ENCODE results near the gene GP9.
"Not testable (repeated sequence)": the region's sequence is repeated elsewhere in the genome, so short reads cannot be mapped to it uniquely, and the experiment has no call there.

The GP9 gene

DNA sequence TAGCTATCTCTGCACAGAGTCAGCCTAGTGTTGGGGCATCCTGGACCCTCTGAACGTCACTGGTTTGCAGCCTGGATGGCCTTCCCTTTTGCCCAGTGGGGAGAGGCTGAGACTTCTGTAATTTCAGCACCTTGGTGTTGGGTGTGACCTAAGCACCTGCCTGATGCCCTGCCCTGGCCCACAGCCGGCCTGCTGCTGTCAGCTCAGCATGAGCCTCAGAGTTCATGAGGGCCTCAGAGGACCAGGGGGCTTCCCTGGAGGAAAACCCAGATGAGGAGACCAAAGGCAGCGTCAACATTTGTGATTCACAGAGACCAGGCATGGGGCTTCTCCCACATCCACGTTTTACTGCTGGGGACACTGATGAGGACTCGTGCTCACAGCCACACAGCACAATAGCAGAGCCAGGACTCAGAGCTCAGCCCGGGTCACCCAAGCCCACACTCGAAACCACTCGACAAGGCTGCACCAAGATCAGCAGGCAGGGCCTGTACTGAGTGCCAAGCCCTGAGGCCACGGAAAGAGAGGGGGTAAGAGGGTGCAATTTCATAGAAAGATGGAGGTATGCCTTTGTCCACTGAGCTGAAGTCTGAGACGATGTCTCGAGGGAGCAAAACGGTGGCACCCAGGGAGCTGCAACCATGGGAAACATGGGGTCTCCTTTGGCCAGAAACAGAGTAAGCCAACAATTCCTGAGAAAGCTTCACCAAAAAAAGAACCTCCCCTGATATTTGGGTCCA, 9.9 kb upstream of the GP9 start:
- DNase-seq (ENCODE audit: low read depth): no peak

DNA sequence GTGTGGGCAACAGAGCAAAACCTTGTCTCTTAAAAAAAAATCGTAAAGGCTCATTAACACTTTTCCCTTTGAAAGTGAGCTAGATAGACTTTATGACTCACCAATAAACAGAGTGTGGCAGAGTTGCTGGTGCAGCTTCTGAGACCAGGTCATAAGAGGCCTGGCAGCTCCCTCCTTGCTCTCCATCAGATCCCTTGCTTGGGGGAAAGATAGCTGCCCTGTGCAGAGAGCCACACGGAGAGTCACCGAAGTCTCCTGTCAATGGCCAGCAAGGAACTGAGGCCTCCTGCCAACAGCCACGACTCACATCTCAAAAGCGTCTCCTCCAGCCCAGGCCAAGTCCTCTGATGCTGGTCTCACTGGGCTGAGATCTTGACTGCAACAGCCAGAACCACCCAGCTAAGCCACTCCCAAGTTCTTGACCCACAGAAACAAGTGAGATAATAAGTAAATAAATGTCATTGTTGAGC, 8.7 kb upstream of the GP9 start:
- DNase-seq (ENCODE audit: low read depth): no peak

DNA sequence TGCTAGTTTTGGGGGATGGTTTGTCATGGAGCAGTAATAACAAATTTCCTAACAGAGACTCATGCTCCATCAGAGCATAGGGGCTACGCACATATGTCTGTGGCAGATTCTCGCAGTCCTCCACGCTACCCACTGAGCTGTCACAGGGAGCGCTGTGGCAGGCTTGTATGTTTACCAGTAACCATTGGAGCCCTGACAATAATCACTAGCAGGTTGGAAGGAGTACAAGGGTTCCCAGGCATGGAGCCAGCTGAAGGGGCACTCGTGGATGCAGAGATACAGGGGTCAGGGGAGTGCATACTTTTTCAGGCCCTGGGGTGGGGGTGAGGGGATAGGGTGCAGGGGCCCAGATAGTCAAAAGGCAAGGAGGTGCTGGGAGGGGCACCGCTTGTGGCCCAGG, 7.9 kb upstream of the GP9 start:
- DNase-seq (ENCODE audit: low read depth): no peak

DNA sequence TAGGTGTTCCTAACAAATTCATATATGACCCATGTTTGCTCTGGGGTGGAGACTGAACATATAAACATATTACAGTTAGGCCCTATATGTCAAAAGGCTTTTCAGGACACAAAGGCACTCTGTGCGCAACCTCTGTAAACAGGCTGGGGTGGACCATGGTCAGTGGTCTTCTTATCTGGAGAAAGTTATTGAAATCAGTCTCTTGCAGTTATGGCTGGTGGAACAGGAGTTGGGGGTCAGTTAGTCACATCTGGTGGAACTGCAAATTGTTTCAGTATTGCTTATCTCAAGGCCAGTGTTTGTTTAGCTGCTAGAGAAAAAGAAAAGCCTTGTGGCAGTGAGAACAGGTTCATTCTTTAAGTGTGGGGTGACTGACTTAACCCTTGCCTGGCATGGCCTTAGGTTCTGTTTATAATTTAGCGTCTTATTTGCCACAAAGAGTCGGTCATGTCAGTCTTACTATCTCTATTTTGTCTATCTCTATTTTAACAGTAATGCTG, 5.9 kb upstream of the GP9 start:
- DNase-seq (ENCODE audit: low read depth): no peak

- DNase-seq (ENCODE audit: low read depth): no peak
These were observed 4.0 kb upstream of the GP9 start for GRCh38 chr3:129056451-129057173.

GRCh38 chr3:129057249-129057648, 3.3 kb upstream of the GP9 start:
- no peak for DNase-seq (ENCODE audit: low read depth)

DNA sequence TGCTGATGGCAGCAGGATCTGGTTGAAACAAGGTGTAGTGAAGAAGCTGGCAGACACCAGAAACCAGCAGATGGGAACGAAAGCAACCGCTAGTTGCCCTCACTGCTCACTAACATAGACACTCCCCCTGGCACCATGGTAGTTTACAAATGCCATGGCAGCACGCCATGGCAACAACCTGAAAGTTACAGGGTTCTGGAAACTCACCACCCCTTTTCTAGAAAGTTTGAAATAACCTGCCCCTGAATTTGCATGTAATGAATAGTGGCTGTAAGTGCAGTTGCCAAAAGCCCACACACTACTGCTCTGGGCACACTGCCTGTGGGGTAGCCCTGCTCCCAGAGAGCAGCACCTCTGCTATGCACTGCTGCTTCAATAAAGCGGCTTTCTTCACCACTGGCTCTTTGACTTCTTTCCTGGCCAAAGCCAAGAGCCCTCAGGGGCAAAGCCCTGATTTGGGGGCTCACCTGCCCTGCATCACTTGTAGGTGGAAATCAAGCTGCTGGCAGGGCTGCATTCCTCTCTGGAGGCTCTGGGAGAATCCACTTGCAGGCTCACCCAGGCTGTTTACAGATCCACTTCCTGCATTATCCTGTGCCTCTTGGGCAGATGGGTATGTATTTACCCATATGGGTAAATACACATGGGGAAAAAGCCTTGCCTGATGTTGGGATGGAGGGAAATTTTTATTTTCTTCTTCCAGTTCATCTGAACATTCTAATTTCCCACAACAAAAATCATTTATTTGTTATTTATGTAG, 2.0 kb upstream of the GP9 start:
- DNase-seq (ENCODE audit: low read depth): no peak

DNA sequence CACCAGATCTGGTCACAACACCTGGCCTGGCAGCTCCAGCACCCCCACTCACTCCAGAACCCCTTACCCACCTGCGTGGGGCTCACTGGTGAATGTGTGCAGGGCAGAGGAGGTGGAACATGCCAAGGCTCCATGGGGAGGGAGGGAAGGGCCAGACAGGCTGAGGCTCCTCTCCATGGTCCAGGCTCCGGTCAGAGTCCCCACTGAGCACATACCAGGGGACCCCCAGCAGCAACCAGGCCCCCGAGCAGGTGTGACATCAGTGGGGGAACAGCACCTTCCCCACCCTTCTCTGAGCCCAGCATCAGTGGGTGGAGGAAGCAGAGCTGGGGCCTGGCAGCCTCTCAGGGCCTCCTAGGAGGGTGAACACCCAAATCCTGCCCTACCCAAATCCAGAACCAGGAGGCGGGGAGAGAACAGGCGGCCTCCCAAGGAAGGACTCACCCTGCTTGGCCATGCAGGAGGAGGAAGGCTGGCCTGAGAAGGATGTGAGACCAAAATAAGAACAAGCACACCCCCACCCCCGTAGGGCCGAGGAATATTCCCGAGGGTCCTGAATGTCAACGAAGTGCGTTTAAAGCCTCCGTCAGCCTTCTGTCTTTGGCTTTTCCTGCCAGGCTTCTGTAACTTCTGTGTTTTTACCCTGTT, 1.1 kb upstream of the GP9 start:
- no peak for DNase-seq (ENCODE audit: low read depth)

GRCh38 chr3:129061023-129061887, 676 bp downstream of the GP9 start:
- no peak for DNase-seq (ENCODE audit: low read depth)

- DNase-seq (ENCODE audit: low read depth): no peak
These were observed 1.6 kb downstream of the GP9 start for GRCh38 chr3:129061888-129062834.

DNA sequence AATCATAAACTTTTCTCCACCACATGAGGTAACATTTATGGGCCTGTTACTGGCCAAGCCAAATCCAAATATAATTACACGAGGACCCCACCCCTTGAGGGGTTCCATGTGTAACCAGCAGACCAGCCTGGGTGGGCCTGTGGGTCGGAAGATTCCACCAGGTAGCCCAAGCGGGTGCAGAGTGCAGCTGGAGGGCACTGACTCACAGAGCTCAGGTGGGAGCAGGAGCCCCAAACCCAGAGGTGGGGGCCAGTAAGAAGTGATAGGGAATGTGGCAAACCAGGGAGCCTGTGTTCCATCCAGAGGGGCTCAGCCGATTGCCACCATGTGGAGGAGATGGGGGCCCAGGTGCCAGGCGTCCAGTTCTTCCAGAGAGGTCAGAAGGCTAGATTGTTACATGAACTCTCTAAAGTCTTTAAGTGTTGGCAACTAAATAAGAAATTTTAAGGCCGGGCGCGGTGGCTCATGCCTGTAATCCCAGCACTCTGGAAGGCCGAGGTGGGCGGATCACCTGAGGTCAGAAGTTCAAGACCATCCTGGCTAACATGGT, 2.6 kb downstream of the GP9 start:
- DNase-seq (ENCODE audit: low read depth): no peak

GRCh38 chr3:129063841-129064482, 3.4 kb downstream of the GP9 start:
- no peak for DNase-seq (ENCODE audit: low read depth)

DNA sequence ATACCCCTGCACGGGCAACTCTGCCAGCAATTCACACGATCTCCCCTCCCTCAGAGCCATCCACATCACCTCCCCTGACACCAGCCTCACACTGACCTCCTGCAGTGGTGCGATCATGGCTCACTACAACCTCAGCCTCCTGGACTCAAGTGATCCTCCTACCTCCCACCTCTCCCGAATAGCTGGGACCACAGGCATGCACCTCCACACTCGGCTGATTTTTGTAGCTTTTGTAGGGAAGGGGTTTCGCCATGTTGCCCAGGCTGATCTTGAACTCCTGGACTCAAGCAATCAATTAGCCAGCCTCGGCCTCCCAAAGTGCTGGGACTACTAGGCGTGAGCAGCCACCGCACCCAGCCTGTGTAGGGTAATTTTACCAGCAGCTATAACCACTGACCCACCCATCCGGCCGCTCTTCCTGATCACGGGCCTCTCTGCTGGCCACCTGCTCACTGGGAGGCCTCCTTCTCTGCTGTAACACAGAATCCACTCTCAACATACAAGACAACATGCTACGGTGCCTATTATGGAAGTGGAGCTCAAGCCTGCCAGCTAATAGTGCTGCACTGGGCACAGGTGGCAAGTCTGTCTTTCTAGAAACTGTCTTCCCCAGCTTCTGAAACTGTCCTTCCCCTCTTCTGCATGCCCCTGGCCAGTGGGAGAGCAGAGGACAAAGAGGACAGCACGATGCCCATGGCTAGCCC, 4.6 kb downstream of the GP9 start:
- DNase-seq (ENCODE audit: low read depth): no peak

GRCh38 chr3:129065720-129066073, 5.1 kb downstream of the GP9 start:
- DNase-seq (ENCODE audit: low read depth): no peak

GRCh38 chr3:129067719-129068118, 7.1 kb downstream of the GP9 start:
- not testable (repeated sequence) for DNase-seq (ENCODE audit: low read depth)

- DNase-seq (ENCODE audit: low read depth): no peak
These were observed 7.8 kb downstream of the GP9 start for GRCh38 chr3:129068291-129068886.

GRCh38 chr3:129069313-129070085, 8.9 kb downstream of the GP9 start:
- DNase-seq (ENCODE audit: low read depth): not testable (repeated sequence)
